Activated CD4-positive, alpha-beta T cell treated with anti-CD3 and anti-CD28 coated beads, Interleukin-2, amount 10 ng/mL, durations not matched to agents 7 days and 5 days (primary cell): Measurements from ENCODE around the gene ZSWIM1. TPM values are rescaled to one million over a fixed set of nuclear protein-coding genes. Genes with fewer than 3 reads are reported as not detected.
"Not testable (repeated sequence)": the region's sequence is repeated elsewhere in the genome, so short reads cannot be mapped to it uniquely, and the experiment has no call there.

Experiments
- CTCF ChIA-PET: fragments of 350-600 bp; sonication (Branson Sonifier 250); formaldehyde crosslinking; loops from one replicate; lab custom pipeline; 2021; ENCODE audit warnings: antibody characterized with exemption; lab: Charles Lee
- POLR2A ChIA-PET: fragments of 350-600 bp; sonication (Branson Sonifier 250); formaldehyde crosslinking; loops from one replicate; lab custom pipeline; 2021; ENCODE audit warnings: antibody characterized with exemption; lab: Charles Lee
- DNase-seq: peaks from one replicate; pipeline ENCODE4 v3.0.0-alpha.2; 2020
- H3K27ac Mint-ChIP-seq: one replicate; pipeline ENCODE4 v1.8.0; 2021; ENCODE audit warnings: mild to moderate bottlenecking, moderate library complexity, mixed read lengths
- H3K27me3 Mint-ChIP-seq: one replicate; pipeline ENCODE4 v1.8.0; 2021; ENCODE audit warnings: mixed read lengths
- H3K36me3 Mint-ChIP-seq: one replicate; pipeline ENCODE4 v1.8.0; 2021; ENCODE audit warnings: low read depth, mixed read lengths
- H3K4me1 Mint-ChIP-seq: one replicate; pipeline ENCODE4 v1.8.0; 2021; ENCODE audit warnings: mixed read lengths
- H3K4me3 Mint-ChIP-seq: one replicate; pipeline ENCODE4 v1.8.0; 2021; ENCODE audit warnings: mild to moderate bottlenecking, moderate library complexity, mixed read lengths
- H3K9me3 Mint-ChIP-seq: one replicate; pipeline ENCODE4 v1.8.0; 2021; ENCODE audit warnings: mixed read lengths
- total RNA-seq, 2 experiments: library from RNA; stranded (reverse); gene quantifications; one replicate each; pipeline ENCODE4 v1.2.3, GENCODE V29; 2021

Gene ZSWIM1
- total RNA-seq, 2 experiments from 2014 or later, result 9.8 to 11.5 TPM

DNA sequence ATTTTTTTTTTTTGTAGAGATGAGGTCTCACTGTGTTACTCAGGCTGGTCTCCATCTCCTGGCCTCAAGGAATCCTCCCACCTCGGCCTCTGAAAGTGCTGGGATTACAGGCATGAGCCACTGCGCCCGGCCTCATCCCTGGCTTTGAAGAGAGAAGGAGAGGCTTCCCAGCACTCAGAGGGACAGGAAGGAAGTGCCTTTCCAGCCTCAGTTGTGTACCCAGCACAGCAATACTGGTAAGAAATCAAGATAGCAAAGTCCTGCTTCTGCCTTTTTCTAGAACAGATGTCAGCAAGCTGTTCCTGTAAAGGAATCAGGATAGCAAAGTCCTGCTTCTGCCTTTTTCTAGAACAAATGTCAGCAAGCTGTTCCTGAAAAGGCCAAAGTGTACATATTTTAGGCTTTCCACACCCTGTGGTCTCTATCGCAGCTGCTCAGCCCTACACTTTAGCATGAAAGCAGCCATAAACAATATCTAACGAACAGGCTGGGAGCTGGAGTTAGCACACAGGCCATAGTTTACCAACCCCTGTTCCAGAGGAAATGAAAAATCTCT lies 37.2 kb downstream of the ZSWIM1 start:
- Mint-ChIP-seq H3K36me3 (no peaks in the 10 kb centered on the region), H3K27ac (no peak overlapping the region), H3K4me3 (no peak overlapping the region), H3K4me1 (peaks cover 4% of the 10 kb centered on the region), H3K9me3 (no peaks in the 10 kb centered on the region), H3K27me3 (peaks cover 30% of the 10 kb centered on the region)
- CTCF ChIA-PET, result interaction anchor here (1.4 kb wide), 1 partner anchor 48 kb away, joined by 3 read pairs; no protein-coding TSS in a partner anchor
- DNase-seq, result no peak
- POLR2A ChIA-PET, result no interaction called here

DNA sequence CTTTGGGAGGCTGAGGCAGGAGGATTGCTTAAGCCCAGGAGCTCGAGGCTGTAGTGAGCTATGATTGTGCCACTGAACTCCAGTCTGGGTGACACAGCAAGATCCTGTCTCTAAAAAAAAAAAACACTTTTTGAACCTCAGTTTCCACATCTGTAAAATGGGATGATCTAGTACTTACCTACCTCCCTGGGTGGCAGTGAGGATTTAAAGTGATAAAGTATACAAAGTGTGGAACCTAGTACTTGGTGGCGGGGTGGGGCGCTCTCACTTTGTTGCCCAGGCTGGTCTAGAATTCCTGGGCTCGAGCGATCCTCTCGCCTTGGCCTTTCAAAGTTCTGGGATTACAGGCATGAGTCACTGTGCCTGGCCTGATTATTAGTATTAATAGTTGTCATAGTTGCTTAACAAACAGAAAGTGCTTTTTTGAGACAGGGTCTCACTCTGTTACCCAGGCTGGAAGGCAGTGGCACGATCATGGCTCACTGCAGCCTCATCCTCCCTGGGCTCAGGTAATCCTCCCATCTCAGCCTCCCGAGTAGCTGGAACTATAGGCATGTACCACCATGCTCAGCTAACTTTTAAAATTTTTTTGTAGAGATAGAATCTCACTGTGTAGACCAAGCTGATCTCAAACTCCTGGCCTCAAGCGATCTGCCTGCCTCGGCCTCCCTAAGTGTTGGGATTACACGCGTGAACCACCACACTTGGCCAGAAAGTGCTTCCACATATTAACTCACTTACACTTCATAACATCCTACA lies 37.9 kb downstream of the ZSWIM1 start:
- no peaks in the 10 kb centered on the region for H3K9me3 Mint-ChIP-seq
- DNase-seq, result no peak
- ChIA-PET CTCF (interaction anchor here (1.4 kb wide), 1 partner anchor 49 kb away, joined by 3 read pairs; no protein-coding TSS in a partner anchor), POLR2A (no interaction called here)
- H3K4me3 Mint-ChIP-seq, result no peak overlapping the region
- H3K27me3 Mint-ChIP-seq, result peaks cover 30% of the 10 kb centered on the region
- H3K36me3 Mint-ChIP-seq, result no peaks in the 10 kb centered on the region
- peaks cover 4% of the 10 kb centered on the region for H3K4me1 Mint-ChIP-seq
- no peak overlapping the region for H3K27ac Mint-ChIP-seq

DNA sequence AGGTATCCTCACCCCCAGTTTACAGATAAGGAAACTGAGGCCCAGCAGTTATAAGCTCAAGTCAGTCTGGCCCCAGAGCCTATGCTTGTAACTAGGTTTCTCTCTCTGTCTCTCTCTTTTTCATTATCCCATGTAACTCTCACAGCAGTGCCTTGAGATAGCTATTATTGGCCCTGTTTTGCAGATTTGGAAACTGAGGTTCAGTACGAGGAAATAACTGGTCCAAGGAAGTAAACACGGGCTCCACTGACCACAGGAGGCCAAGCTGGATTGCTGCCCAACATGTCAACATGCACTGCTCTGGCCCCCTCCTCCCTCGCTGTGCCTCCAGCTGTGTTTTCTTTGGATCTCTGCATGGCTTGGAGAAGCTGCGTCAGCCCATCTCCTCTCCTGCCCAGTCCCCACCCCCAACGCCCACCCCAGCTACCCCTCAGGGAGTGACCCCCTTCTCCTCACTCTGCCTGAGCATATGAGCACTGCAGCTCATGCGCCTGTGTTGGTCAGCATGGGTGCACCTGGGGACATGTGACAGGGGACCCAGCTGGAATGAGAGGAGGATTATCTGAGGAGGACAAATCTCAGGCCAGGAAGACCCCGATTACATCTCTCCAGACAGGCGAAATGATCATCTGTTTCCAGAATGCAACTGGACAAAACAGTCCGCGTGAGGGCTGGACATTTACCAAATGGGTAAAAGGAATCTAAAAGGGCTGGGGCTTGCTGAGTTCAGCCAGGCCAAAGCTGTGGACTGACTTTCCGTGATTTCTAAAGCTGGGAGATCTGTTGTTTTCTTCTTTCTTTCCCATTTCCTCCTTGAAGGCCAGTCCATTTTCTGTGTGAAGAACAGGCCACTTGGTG lies 38.7 kb downstream of the ZSWIM1 start:
- Mint-ChIP-seq H3K4me1 (no peaks in the 10 kb centered on the region), H3K27ac (no peak overlapping the region), H3K27me3 (peaks cover 22% of the 10 kb centered on the region), H3K9me3 (no peaks in the 10 kb centered on the region), H3K36me3 (no peaks in the 10 kb centered on the region), H3K4me3 (no peak overlapping the region)
- POLR2A ChIA-PET, result no interaction called here
- DNase-seq, result no peak
- CTCF ChIA-PET, result interaction anchor here (1.4 kb wide), 2 partner anchors 15 to 49 kb away, joined by 3 to 4 read pairs; partner anchors contain the start of gene PCIF1

DNA sequence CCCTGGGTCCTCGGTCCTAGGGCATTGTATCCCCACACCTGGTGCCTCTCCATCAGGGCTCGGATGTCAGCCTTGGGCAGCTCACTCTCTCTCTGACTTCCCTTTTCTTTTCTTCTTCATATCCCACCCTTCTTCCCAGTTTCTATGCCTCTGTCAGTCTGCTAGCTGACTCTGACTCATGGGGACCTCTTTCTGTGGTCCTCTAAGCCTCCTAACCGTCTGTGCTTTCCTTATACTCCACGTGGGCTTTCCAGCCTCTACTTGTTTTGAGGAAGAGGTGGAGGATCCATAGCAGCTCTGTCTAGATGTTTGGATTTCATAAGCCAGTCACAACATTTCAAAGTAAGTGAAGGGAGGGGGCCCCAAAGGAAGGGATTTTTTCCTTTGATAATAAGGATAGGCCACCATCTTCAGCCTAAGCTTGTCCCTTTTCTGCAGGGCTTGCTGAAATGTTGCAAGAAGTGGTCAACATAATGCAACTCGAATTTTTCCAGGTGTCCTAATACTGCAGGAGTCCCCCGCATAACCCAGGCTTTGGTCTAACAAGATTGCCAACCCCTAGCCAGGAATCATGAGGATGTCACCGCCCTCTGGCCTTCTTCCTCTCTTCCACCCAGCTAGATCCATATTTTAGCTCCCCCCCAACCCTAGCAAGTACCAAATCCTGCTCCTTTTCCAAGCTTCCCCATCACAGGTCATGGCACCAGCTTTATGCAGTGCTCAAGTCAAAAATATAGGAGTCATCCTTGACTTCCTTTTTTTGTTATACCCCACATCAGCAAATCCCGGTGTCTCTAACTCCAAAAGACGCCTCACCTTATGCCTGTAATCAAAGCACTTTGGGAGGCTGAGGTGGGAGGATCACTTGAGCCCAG lies 39.7 kb downstream of the ZSWIM1 start:
- Mint-ChIP-seq H3K4me3 (no peak overlapping the region), H3K9me3 (no peaks in the 10 kb centered on the region), H3K27ac (no peak overlapping the region), H3K27me3 (peaks cover 22% of the 10 kb centered on the region), H3K4me1 (no peaks in the 10 kb centered on the region), H3K36me3 (no peaks in the 10 kb centered on the region)
- ChIA-PET CTCF (interaction anchor here (0.6 to 1.4 kb wide), 2 partner anchors 14 to 46 kb away, joined by 3 to 4 read pairs; partner anchors contain the start of gene PCIF1), POLR2A (no interaction called here)
- DNase-seq, result no peak

DNA sequence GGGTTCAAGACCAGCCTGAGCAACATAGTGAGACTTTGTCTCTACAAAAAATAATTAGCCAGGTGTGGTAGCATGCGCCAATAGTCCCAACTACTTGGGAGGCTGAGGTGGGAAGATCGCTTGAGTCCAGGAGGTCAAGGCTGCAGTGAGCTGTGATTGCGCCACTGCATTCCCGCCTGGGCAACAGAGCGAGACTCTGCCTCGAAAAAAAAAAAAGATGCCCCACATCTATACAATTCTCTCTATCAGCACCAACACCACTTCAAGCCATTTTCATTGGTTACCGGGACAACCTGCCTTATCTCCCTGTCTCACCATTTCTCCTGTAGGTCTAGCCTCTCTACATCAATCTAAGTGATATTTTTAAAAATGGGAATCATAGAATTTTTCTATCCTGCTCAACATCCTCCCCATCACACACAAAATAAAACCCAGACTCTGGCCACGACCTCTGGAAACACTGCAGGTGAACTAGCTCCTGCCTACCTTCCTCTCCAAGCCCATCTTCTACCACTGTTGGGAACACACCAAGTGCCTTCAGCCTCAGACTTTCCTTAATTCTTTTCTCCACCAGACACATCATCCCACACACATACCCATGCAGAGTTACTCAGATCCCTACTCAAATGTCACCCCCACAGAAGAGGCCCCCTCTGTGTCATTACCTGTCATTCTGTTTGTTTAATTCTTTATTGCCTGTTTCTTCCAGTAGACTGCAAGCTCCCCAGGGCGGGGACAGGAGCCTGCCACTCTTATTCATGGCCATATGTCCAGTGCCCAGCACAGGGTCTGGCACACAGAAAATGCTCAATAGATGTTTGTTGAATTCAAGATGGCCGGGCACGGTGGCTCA lies 40.5 kb downstream of the ZSWIM1 start:
- H3K27me3 Mint-ChIP-seq, result peaks cover 17% of the 10 kb centered on the region
- H3K4me3 Mint-ChIP-seq, result no peak overlapping the region
- no peak for DNase-seq
- no peaks in the 10 kb centered on the region for H3K4me1 Mint-ChIP-seq
- H3K9me3 Mint-ChIP-seq, result no peaks in the 10 kb centered on the region
- CTCF ChIA-PET, result interaction anchor here (0.6 to 1.4 kb wide), 5 partner anchors 11 to 1480 kb away, joined by 3 to 5 read pairs (median 4); partner anchors contain the start of gene PCIF1
- no peaks in the 10 kb centered on the region for H3K36me3 Mint-ChIP-seq
- H3K27ac Mint-ChIP-seq, result no peak overlapping the region
- POLR2A ChIA-PET, result no interaction called here

DNA sequence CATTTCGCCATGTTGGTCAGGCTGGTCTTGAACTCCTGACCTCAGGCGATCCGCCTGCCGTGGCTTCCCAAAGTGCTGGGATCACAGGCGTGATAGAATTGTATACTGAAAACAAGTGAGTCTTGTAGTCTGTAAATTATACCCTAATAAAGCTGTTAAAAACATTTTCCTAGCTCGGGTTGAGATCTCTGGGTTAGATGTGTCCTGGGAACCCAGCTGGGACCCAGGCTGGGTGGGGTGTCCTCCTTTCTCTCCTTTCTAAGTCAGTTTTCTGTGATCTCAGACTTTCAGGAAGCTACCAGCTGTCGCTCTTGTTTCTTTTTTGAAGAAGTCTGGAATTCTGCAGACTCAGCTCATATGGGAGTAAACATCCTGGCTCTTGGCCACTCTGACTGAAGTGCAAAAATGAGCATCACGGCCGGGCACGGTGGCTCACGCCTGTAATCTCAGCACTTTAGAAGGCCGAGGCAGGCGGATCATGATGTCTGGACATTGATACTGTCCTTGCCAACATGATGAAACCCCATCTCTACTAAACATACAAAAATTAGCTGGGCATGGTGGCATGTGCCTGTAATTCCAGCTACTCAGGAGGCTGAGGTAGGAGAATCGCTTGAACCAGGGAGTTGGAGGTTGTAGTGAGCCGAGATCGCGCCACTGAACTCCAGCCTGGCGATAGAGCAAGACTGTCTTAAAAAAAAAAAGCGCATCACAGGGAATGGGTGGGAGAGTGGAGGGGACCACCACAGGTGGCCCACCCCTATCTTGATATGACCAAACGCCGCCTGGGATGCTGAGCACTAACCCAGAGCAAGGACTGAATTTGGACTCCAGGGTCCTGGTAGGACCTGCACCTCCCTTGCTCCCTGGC lies 43.6 kb downstream of the ZSWIM1 start:
- ChIA-PET CTCF (interaction anchor here (0.6 to 1.7 kb wide), 7 partner anchors 9 to 487 kb away, joined by 3 to 5 read pairs (median 3); no protein-coding TSS in a partner anchor), POLR2A (no interaction called here)
- H3K36me3 Mint-ChIP-seq, result no peaks in the 10 kb centered on the region
- DNase-seq, result no peak
- H3K4me3 Mint-ChIP-seq, result no peak overlapping the region
- peaks cover 12% of the 10 kb centered on the region for H3K27me3 Mint-ChIP-seq
- no peaks in the 10 kb centered on the region for H3K4me1 Mint-ChIP-seq
- H3K9me3 Mint-ChIP-seq, result no peaks in the 10 kb centered on the region
- H3K27ac Mint-ChIP-seq, result no peak overlapping the region

DNA sequence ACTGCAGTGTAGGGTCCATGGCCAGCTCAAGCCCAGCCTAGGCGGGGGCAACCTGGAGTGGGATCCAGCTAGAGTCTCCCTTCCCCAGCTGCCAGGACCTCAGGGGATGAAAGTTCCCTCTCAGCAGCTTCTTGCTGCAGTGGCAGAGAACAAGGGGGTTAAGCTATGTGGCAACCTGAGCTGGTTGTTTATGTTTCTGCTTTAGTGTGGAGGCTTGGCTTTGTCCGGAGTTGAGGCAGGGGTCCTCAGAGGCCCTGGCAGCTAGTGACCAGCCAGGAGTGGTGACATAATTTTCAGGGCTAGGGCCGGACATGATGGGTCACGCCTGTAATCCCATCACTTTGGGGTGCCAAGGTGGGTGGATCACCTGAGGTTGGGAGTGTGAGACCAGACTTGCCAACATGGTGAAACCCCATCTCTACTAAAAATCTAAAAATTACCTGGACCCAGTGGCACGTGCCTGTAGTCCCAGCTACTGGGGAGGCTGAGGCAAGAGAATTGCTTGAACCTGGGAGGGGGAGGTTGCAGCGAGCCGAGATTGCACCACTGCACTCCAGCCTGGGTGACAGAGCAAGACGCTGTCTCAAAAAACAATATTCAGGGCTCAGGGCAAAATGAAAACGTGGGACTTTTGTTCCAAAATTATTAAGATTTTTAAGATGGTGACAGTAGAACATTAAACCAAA lies 44.9 kb downstream of the ZSWIM1 start:
- POLR2A ChIA-PET, result no interaction called here
- no peak overlapping the region for H3K27ac Mint-ChIP-seq

DNA sequence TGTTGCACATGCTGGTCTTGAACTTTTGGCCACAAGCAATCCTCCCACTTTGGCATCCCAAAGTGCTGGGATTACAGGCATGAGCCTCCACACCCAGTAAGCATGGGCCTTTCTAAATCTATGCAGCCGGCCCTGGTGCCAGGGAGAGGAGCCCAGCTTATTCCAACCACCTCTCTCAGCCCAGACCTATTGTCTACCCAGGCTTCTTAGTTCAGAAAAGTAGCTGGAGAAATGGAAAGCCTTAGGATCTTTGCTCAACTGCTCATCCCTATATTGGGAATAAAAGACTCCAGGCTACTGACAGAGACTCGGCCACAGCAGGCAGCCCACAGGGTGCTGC lies 45.7 kb downstream of the ZSWIM1 start:
- Mint-ChIP-seq H3K27me3 (peaks cover 5% of the 10 kb centered on the region), H3K36me3 (no peaks in the 10 kb centered on the region), H3K27ac (no peak overlapping the region), H3K4me3 (no peak overlapping the region), H3K9me3 (no peaks in the 10 kb centered on the region), H3K4me1 (no peaks in the 10 kb centered on the region)
- no peak for DNase-seq
- POLR2A ChIA-PET, result no interaction called here
- CTCF ChIA-PET, result interaction anchor here (0.6 to 2.0 kb wide), 3 partner anchors 10 to 20 kb away, joined by 3 to 6 read pairs (median 4); no protein-coding TSS in a partner anchor

More for the DNA sequence above, 44.9 kb downstream of the ZSWIM1 start:
- H3K4me1 Mint-ChIP-seq, result no peaks in the 10 kb centered on the region
- peaks cover 10% of the 10 kb centered on the region for H3K27me3 Mint-ChIP-seq
- no peaks in the 10 kb centered on the region for H3K9me3 Mint-ChIP-seq
- H3K4me3 Mint-ChIP-seq, result no peak overlapping the region
- no peak for DNase-seq
- no peaks in the 10 kb centered on the region for H3K36me3 Mint-ChIP-seq
- CTCF ChIA-PET, result interaction anchor here (0.6 to 2.0 kb wide), 4 partner anchors 7 to 20 kb away, joined by 3 to 6 read pairs (median 4); no protein-coding TSS in a partner anchor

DNA sequence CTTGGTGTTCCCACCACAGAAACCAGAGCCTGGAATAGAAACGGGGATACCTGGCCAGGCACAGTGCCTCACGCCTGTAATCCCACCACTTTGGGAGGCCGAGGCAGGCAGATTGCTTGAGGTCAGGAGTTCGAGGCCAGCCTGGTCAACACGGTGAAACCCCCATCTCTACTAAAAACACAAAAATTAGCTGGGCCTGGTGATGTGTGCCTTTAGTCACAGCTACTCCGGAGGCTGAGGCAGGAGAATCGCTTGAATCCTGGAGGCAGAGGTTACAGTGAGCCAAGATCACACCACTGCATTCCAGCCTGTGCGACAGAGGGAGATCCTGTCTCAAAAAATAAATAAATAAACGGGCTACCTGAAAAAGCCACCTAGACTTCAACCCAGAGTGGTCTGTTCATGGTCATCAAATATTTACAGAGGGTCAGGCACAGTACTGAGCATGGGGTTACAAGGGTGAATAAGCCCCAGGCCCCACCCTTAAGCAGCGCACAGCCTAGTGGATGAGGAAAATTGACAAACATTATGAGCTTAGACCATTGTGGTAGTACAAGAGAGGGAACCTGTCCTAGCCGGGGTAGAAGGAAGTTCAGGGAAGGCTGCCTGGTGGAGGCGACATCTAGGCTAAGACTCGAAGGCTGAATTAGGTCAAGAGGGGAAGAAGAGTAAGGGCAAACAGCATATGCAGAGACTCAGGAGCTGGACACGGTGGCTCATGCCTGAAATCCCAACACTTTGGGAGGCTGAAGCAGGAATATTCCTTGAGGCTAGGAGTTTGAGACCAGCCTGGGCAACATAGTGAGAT lies 46.2 kb downstream of the ZSWIM1 start:
- Mint-ChIP-seq H3K4me3 (no peak overlapping the region), H3K27me3 (peaks cover 3% of the 10 kb centered on the region), H3K27ac (no peak overlapping the region), H3K4me1 (peaks cover 3% of the 10 kb centered on the region), H3K9me3 (no peaks in the 10 kb centered on the region), H3K36me3 (no peaks in the 10 kb centered on the region)
- ChIA-PET POLR2A (no interaction called here), CTCF (interaction anchor here (0.9 to 2.0 kb wide), 5 partner anchors 10 to 103 kb away, joined by 3 to 6 read pairs (median 4); no protein-coding TSS in a partner anchor)
- no peak for DNase-seq

DNA sequence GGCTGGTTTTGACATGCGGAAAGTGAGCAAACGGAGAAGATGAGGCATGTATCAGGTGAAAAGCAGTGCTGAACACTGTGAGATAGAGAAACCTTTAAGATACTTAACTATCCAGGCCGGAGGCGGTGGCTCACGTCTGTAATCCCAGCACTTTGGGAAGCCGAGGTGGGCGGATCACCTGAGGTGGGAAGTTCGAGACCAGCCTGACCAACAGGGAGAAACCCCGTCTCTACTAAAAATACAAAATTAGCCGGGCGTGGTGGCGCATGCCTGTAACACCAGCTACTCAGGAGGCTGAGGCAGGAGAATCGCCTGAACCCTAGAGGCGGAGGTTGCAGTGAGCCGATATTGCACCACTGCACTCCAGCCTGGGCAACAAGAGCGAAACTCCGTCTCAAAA lies 50.7 kb downstream of the ZSWIM1 start:
- POLR2A ChIA-PET, H3K36me3 Mint-ChIP-seq, DNase-seq, H3K27ac Mint-ChIP-seq, H3K9me3 Mint-ChIP-seq, CTCF ChIA-PET, H3K4me3 Mint-ChIP-seq, H3K27me3 Mint-ChIP-seq: not testable (repeated sequence)
- H3K4me1 Mint-ChIP-seq, result peaks cover 17% of the 10 kb centered on the region
